Measurements from ENCODE around the gene ATRAID. TPM values are rescaled to one million over a fixed set of nuclear protein-coding genes. Genes with fewer than 3 reads are reported as not detected.

ATRAID gene
- total RNA-seq, 2 donors from 2014 or later: 101 to 140 TPM

DNA sequence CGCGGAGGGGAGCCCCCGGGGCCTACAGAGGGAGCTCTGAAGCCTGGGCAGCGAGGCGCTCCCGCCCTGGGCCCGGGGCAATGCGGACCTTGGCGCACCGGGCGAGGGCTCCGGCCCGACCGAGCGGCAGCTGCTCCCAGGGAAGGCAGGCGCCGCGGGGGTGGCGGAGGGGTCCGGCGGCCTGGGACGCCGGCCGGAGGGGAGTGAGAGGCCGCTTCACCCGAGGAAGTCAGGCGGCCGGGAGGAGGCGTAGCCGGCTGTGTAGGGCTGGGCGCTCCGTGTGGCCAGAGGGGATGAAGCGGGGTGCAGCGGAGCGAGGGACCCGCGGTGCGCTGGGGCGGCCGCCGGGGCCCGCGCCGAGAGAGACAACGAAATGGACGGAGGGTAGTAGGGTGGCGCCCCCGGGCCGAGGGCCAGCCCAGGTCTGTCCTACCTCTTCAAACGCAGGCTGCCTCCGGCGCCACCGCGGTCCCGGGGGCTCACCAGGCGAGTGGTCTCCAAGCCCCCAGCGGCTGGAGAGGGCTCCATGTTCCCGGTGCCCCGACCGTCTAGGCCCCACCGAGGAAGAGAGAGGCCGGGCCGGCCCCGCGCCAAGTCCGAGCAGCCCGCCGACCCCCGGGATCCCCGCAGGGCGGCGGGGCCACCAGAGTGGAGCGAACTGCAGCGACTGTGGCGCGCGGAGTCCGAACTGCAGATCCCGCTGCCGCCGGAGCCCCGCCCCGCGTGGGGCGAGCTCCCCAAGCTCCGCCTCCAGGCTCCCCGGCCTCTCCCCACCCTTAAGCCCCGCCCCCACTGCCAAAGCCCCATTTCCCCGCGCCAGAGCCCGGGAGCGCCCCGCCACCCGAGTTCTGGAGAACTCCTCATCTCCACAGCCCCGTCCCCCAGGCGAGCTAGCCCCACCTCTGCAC lies 50.8 kb downstream of the ATRAID start, which contains the start of gene SLC30A3:
SLC30A3 (minus strand) TSS at position 669 of the 908 bp plus-strand sequence; CDS start at position 528, 141 bp downstream.
- peak within 1 kb of the TSS; percentile 78 for H3K4me3 ChIP-seq (ENCODE audit: low read length)
- Mint-ChIP-seq H3K27me3 (ENCODE audit: insufficient read depth) (peaks cover 43% of the 10 kb centered on the region), H3K4me1 (peaks cover 16% of the 10 kb centered on the region), H3K36me3 (ENCODE audit: low read depth) (no peaks in the 10 kb centered on the region), H3K4me3 (peak within 1 kb of the TSS; percentile 55), H3K27ac (no peak within 1 kb of the TSS), H3K9me3 (no peaks in the 10 kb centered on the region)
- peaks cover under 1% of the 10 kb centered on the region for H3K4me1 ChIP-seq (ENCODE audit: control insufficient read depth, insufficient read depth, low read length)
- H3K27ac ChIP-seq (ENCODE audit: low read depth, low read length): no peak within 1 kb of the TSS
- WGBS, 2 experiments (ENCODE audit: insufficient coverage in 1 of 2, insufficient read length in 1 of 2): 1% methylated on average over 31 to 96 of the region's 96 CpGs
- no peaks in the 10 kb centered on the region for H3K36me3 ChIP-seq (ENCODE audit: control insufficient read depth, insufficient read depth, low read length)
- H3K9ac ChIP-seq (ENCODE audit: extremely low read depth, low read length, poor library complexity, severe bottlenecking): no peak within 1 kb of the TSS
- H3K9me3 ChIP-seq (ENCODE audit: control insufficient read depth, low read length): no peaks in the 10 kb centered on the region
- TF ChIP-seq, protein P1, sequence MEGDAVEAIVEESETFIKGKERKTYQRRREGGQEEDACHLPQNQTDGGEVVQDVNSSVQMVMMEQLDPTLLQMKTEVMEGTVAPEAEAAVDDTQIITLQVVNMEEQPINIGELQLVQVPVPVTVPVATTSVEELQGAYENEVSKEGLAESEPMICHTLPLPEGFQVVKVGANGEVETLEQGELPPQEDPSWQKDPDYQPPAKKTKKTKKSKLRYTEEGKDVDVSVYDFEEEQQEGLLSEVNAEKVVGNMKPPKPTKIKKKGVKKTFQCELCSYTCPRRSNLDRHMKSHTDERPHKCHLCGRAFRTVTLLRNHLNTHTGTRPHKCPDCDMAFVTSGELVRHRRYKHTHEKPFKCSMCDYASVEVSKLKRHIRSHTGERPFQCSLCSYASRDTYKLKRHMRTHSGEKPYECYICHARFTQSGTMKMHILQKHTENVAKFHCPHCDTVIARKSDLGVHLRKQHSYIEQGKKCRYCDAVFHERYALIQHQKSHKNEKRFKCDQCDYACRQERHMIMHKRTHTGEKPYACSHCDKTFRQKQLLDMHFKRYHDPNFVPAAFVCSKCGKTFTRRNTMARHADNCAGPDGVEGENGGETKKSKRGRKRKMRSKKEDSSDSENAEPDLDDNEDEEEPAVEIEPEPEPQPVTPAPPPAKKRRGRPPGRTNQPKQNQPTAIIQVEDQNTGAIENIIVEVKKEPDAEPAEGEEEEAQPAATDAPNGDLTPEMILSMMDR (conservative IDR thresholded peaks at IDR 0.05): peak; percentile 43
- DNase-seq: peak; percentile 79
- peaks cover 88% of the 10 kb centered on the region for H3K27me3 ChIP-seq (ENCODE audit: control insufficient read depth, insufficient read depth, low read length, poor library complexity, severe bottlenecking)

- H3K9ac ChIP-seq (ENCODE audit: extremely low read depth, low read length, poor library complexity, severe bottlenecking): no peak overlapping the region
- H3K36me3 ChIP-seq (ENCODE audit: control insufficient read depth, insufficient read depth, low read length): no peaks in the 10 kb centered on the region
- H3K27me3 Mint-ChIP-seq (ENCODE audit: insufficient read depth): peaks cover 38% of the 10 kb centered on the region
- 2 to 3% methylated on average over 17 to 46 of the region's 46 CpGs for WGBS, 2 experiments (ENCODE audit: insufficient coverage in 1 of 2, insufficient read length in 1 of 2)
- H3K9me3 ChIP-seq (ENCODE audit: control insufficient read depth, low read length): no peaks in the 10 kb centered on the region
- peaks cover 88% of the 10 kb centered on the region for H3K27me3 ChIP-seq (ENCODE audit: control insufficient read depth, insufficient read depth, low read length, poor library complexity, severe bottlenecking)
- peaks cover 14% of the 10 kb centered on the region for H3K4me1 Mint-ChIP-seq
- H3K36me3 Mint-ChIP-seq (ENCODE audit: low read depth): no peaks in the 10 kb centered on the region
- TF ChIP-seq, protein P1 (conservative IDR thresholded peaks at IDR 0.05): no peak
- H3K27ac Mint-ChIP-seq: no peak overlapping the region
- no peak overlapping the region for H3K27ac ChIP-seq (ENCODE audit: low read depth, low read length)
- DNase-seq: peak; percentile 65
- H3K9me3 Mint-ChIP-seq: no peaks in the 10 kb centered on the region
- H3K4me3 ChIP-seq (ENCODE audit: low read length): peak overlapping the region; percentile 78
- peak overlapping the region; percentile 55 for H3K4me3 Mint-ChIP-seq
- no peaks in the 10 kb centered on the region for H3K4me1 ChIP-seq (ENCODE audit: control insufficient read depth, insufficient read depth, low read length)
These were observed 51.7 kb downstream of the ATRAID start for GRCh38 chr2:27263287-27264252.

DNA sequence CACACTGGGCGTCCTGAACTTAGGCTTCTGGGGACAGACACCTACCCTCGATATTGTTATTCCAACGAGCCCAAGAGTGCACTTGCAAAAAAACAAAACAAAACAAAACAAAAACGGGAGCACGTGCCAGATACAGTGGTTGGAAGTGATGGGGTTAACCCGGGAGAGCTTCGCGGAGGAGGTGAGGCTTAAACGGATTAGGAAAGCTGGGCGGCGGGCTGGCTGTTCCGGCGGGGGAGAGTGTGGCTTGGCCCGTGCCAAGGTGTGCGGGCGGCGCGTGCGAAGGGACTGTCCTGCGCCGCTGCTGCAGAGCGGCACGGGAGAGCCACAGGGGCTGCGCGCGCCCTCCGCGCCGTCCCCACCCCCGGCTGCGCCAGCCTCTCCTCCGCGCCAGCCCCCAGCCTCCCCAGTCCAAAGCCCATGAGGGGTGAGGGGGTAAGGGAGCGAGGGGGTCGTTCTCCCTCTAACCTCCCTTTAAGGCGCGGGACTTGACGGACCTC lies 52.5 kb downstream of the ATRAID start:
- H3K4me1 ChIP-seq (ENCODE audit: control insufficient read depth, insufficient read depth, low read length): no peaks in the 10 kb centered on the region
- H3K27ac ChIP-seq (ENCODE audit: low read depth, low read length): no peak overlapping the region
- no peaks in the 10 kb centered on the region for H3K9me3 ChIP-seq (ENCODE audit: control insufficient read depth, low read length)
- H3K27me3 ChIP-seq (ENCODE audit: control insufficient read depth, insufficient read depth, low read length, poor library complexity, severe bottlenecking): peaks cover 80% of the 10 kb centered on the region
- H3K9ac ChIP-seq (ENCODE audit: extremely low read depth, low read length, poor library complexity, severe bottlenecking): no peak overlapping the region
- Mint-ChIP-seq H3K27me3 (ENCODE audit: insufficient read depth) (peaks cover 31% of the 10 kb centered on the region), H3K27ac (no peak overlapping the region), H3K4me3 (peak overlapping the region; percentile 55), H3K4me1 (peaks cover 14% of the 10 kb centered on the region), H3K36me3 (ENCODE audit: low read depth) (no peaks in the 10 kb centered on the region), H3K9me3 (no peaks in the 10 kb centered on the region)
- DNase-seq: peak; percentile 87
- 1 to 12% methylated on average over 3 to 38 of the region's 38 CpGs for WGBS, 2 experiments (ENCODE audit: insufficient coverage in 1 of 2, insufficient read length in 1 of 2)
- no peaks in the 10 kb centered on the region for H3K36me3 ChIP-seq (ENCODE audit: control insufficient read depth, insufficient read depth, low read length)
- TF ChIP-seq, protein P1 (conservative IDR thresholded peaks at IDR 0.05): no peak
- H3K4me3 ChIP-seq (ENCODE audit: low read length): peak overlapping the region; percentile 78

Data from endodermal cell (in vitro differentiated cells).